Hematopoietic multipotent progenitor cell treated with erythropoietin and hydrocortisone succinate and interleukin-3 and kit ligand, for 4 days (in vitro differentiated cells): ENCODE measurements around the gene FAM219B.
"Not testable (repeated sequence)": the region's sequence is repeated elsewhere in the genome, so short reads cannot be mapped to it uniquely, and the experiment has no call there.

ENCODE experiments used
- DNase-seq: peaks from one replicate; pipeline ENCODE4 v3.0.0-alpha.2; 2015

Gene FAM219B

DNA sequence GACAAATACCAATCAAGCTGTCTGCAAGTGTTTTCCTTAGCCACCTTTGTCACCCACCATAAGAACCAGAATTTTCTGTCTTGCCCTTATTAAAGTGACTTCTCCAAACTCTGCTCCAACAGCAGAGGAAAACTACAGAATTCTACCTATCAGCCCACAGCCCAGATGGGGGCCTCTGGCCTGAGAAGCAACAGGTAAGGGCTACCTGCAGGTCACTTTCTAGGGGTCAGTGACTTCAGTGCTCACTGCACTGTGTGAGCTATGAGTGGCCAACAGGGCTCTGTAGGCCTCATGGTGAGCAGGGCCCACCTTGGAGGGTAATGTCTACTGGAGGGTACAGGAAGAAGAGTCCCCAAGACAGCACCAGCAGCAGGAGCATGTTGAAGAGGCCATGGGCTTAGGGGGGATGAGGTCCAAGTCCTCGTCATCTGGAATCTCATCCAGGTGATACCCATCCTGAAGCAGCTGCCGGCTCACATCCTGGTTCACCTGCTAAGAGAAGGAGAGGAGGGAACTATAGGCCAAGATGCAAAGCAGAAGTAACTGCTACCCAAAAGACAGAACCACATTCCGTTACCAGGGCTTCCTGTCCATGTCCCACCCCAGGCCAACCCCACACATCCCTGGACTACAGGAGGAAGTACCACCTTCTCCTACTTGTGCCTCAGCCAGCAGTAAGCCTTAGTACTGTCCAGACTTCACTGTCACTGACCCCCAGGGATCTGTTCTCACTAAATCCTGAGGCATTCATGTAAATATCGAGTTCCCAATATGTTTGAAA lies 4.2 kb downstream of the FAM219B start:
- no peak for DNase-seq

DNA sequence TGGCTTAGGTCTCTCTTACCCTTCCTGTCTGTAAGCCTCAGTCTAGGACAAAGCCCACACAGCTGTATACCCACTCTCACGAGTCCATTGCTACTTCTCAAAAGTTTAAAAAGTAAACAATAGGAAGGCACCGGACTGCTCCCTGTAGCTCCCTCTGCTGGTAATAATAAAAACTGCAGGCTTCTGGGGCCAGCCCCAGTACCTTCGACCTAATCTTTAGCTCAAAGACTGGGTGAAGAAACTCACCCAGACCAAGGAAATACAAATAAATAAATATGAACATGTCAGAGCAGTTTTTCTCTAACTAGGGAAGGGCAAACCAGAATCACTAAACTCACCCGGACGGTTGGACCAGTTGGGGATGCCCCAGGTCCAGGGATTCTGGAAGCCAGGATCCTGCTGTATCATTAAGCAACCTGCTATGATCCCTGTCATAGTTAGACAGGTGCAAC lies 5.0 kb downstream of the FAM219B start:
- DNase-seq: peak; percentile 86

DNA sequence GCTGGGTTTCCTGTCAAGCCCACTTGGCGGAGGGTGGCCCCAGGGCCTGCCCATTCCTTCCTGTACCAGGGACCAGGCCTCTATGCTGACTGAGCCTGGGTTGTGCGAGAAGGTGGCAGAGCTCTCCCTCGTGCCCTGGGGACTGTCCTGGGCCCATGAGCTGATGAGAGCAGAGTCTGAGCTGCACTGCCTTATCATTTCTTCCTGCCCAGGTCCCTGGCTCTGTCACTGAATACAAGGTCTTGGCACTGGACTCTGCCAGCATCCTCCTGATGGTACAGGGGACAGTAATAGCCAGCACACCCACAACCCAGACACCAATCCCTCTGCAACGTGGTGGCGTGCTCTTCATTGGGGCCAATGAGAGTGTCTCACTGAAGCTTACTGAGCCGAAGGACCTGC lies 9.3 kb downstream of the FAM219B start:
- no peak for DNase-seq

DNA sequence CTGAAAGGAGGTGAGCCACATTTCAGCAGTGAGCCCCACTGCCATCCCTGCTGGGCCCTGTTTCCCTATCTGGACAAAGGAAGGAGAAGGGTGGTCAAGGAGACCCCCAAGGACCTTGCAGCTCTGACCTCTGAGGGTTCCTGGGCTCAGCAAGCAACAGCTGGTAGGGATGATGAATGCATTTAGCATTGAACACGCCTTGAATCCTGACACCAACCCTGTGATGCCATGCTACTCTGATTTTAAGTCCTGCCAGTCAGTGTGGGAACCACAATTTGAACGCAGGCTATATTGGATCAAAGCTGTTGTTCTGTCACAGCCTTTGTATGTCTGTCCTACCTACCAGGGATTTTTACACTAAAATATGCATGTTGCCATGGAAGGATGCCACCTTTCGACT lies 10.3 kb downstream of the FAM219B start:
- no peak for DNase-seq

GRCh38 chr15:74895830-74896229 lies 10.8 kb downstream of the FAM219B start:
- DNase-seq: no peak

DNA sequence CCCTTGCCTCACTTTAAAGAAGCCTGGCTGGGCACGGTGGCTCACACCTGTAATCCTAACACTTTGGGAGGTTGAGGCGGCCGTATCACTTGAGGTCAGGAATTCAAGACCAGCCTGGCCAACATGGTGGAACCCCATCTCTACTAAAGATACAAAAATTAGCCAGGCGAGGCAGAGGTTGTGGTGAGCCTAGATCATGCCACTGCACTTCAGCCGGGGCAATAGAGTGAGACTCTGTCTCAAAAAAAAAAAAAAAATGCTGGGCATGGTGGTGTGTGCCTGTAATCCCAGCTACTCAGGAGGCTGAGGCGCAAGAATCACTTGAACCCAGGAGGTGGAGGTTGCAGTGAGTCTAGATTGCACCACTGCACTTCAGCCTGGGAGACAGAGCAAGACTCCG lies 12.3 kb downstream of the FAM219B start:
- not testable (repeated sequence) for DNase-seq

DNA sequence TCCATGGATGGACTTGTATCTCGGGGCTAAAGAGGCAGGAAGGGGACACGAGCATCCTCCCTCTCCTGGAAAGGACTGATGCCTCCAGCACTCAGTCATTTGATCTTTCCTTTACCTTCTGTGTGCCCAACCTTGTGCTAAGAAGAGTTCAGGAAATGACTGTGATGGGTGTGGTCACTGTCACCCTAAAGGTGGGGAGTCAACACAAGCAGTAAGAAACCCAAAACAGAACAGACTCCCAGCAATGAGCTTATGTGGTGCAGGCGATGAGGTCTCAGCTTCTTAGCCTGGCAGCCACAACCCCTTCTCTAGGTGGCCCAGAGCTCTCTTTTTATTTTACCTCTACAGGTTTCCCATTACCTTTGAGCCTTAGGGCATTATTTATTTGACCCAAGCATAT lies 13.0 kb downstream of the FAM219B start:
- DNase-seq: no peak

DNA sequence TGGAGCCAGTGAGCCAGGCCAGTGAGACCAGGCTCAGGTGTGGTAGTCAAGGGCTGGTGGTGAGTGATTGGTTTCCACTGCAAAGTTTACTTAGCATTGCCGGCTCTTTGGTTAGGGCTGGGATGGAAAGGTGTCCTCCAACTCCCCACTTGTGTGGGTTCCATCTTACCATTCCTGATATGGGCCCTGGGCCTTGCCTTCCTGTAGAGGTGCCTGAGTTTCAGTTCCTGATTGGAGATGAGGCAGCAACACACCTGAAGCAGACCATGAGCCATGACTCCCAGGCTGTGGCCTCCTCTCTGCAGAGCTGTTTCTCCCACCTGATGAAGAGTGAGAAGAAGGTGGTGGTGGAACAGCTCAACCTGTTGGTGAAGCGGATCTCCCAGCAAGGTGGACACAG lies 13.7 kb downstream of the FAM219B start:
- no peak for DNase-seq

GRCh38 chr15:74892313-74892712 lies 14.3 kb downstream of the FAM219B start:
- DNase-seq: no peak

DNA sequence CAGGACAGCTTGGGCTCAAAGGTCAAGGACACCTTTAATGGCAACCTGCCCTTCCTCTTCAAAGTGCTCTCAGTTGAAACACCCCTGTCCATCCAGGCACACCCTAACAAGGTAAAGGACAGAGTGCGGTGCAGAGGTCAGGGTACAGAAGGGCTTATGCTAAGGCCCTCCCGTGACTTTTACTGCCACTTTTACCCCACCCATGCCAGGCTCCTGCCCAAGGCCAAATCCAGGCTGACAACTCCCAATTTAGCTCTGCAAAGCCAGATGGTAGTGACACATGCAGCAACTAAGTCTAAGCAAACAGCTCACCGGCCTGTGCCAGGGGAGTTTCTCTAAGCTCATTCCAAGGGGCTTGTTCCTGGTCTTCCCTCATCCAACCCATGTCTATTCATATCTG lies 15.2 kb downstream of the FAM219B start:
- no peak for DNase-seq

DNA sequence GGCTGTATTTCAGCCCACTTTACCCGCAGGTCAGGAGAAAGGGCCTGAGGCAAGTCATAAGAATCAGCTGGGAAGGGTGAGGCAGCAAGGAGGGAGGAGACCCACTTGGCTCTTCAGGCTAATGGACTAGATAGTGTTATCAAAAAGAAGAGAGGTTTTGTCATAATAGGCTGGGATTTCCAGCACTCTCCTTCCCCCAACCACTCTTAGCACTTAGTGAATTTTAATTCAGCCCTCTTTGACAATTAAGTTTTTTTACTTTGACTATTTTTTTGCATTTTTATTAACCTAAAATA lies 16.0 kb downstream of the FAM219B start:
- DNase-seq: peak; percentile 69

GRCh38 chr15:74889883-74890664 lies 16.6 kb downstream of the FAM219B start, which contains the start of gene MPI:
Gene MPI (plus strand): TSS chr15:74890042. CDS start chr15:74890074, 32 bp downstream.
- peak; percentile 95 for DNase-seq

DNA sequence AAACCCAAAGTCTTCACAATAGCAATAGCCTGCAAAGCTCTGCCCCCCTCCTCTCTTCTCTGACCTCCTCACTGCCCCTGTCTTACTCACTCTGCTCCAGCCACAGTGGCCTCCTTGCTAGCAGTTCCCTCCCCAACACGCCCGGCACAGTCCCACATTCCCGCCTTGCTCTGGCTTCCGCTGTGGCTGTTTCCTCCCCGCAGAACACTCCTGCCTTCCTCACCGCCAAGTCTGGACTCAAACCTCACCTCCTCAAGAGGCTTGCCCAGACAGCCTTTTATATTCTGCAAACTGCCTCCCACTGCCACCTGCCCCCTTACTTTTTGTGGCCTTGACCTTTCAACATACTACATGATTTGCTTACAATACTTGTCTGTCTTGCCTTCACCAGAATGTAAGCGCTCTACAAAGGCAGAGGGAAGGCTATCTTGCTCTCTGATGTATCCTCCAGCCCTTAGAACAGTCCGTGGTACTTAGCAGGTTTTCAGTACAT lies 17.2 kb downstream of the FAM219B start:
- peak; percentile 60 for DNase-seq

- no peak for DNase-seq
Measured at GRCh38 chr15:74888716-74889115, 17.9 kb downstream of the FAM219B start.

GRCh38 chr15:74887537-74888193 lies 19.0 kb downstream of the FAM219B start:
- DNase-seq: not testable (repeated sequence)

GRCh38 chr15:74885461-74885860 lies 21.2 kb downstream of the FAM219B start:
- DNase-seq: no peak

DNA sequence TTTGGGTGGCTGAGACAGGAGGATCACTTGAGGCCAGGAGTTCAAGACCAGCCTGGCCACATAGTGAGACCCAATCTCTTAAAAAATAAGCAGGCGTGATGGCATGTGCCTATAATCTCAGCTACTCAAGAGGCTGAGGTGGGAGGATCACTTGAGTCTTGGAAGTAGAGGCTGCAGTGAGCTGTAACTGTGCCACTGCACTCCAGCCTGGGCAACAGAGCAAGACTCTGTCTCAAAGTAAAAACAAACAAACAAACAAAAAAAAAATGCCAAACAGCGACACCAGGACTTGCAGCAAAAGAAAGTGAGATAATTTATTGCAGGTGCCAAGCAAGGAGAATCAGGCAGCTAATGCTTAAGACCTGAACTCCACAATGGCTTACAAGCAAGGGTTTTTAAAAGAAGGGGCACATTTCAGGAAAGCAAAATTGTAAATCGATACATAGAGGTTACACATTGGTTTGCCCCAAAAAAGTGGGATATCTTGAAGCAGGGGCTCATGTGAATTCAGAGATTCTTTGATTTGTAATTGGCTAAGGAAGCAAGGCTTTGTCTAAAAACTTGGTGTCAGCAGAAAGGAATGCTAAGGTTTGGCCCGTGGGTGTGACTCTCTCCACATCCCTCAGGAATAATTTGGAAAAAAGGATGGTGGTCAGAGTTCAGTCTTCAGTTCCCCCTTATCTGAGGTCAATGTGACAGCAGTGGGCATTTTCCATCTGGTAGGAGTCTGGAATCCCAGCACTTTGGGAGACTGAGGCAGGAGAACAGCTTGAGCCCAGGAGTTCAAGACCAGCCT lies 22.0 kb downstream of the FAM219B start:
- no peak for DNase-seq

- no peak for DNase-seq
Measured at GRCh38 chr15:74882528-74882927, 24.1 kb downstream of the FAM219B start.

GRCh38 chr15:74878273-74878672 lies 28.4 kb downstream of the FAM219B start:
- no peak for DNase-seq

- no peak for DNase-seq
Measured at GRCh38 chr15:74873756-74874424, 32.8 kb downstream of the FAM219B start.

DNA sequence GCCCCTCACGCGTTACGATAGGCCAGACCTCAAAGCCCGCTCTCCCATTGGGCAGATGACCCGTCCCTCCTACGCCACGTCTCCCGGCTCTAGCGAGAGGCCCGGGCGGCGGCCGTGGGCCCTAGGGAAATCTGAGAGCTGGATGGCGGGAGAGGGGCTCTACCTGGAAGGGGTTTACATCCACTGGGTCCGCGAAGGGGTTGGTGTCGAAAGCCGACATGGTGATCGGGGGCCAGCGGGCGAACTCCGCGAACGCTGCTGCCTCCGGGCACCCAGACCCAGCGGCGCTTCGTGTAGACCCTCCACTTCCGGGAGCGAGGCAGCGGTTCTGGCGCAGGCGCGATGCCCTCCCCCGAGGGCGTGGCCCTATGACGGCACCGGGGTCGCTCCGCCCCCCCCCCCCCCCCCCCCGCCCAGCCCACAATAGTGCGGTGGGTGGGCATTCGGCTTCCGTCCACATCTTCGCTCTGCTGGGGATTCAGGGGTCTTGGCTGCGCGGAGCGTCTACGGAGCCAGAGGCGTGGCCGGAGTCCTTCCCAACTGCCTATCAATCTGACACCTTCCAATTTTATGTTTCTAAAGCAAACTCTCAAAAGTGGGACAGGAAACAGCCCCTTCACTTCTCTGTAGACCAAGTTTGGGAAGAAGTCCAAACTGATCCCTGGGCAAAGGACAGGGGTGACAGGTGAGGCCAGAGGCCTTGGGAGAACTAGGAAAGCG lies 33.5 kb downstream of the FAM219B start, which contains the start of gene SCAMP2:
Gene SCAMP2, minus strand, starts transcription at position 330 of the 720 bp plus-strand sequence. Its CDS starts 110 bp downstream, at position 220.
- DNase-seq: peak; percentile 99
